GDM1 (cell line): Measurements from ENCODE around the gene XPO5.
A peak's percentile ranks its signal among the peaks of the same experiment; 100 is the strongest.

Experiments used
- DNase-seq: peaks from one replicate; lab custom pipeline; 2025; lab: John Stamatoyannopoulos, UW

XPO5 gene

GRCh38 chr6:43497689-43498088 lies 78.1 kb downstream of the XPO5 start:
- no peak for DNase-seq

GRCh38 chr6:43497129-43497396 lies 78.8 kb downstream of the XPO5 start:
- DNase-seq, result no peak

GRCh38 chr6:43496370-43497128 lies 79.3 kb downstream of the XPO5 start:
- DNase-seq, result no peak

- DNase-seq, result no peak
These were observed 80.4 kb downstream of the XPO5 start for GRCh38 chr6:43495409-43495941.

- DNase-seq, result no peak
These were observed 81.1 kb downstream of the XPO5 start for GRCh38 chr6:43494766-43495165.

GRCh38 chr6:43494321-43494720 lies 81.5 kb downstream of the XPO5 start:
- no peak for DNase-seq

- no peak for DNase-seq
These were observed 82.0 kb downstream of the XPO5 start for GRCh38 chr6:43493833-43494232.

- DNase-seq, result no peak
These were observed 82.6 kb downstream of the XPO5 start for GRCh38 chr6:43493230-43493629.

- DNase-seq, result no peak
These were observed 83.2 kb downstream of the XPO5 start for GRCh38 chr6:43492673-43493072.

GRCh38 chr6:43491750-43492661 lies 83.8 kb downstream of the XPO5 start:
- no peak for DNase-seq

GRCh38 chr6:43490523-43490939 lies 85.3 kb downstream of the XPO5 start:
- no peak for DNase-seq

GRCh38 chr6:43489277-43490072 lies 86.4 kb downstream of the XPO5 start:
- DNase-seq, result no peak

GRCh38 chr6:43488667-43489276 lies 87.1 kb downstream of the XPO5 start:
- no peak for DNase-seq

- no peak for DNase-seq
These were observed 94.1 kb downstream of the XPO5 start for GRCh38 chr6:43481591-43482236.

GRCh38 chr6:43481075-43481474 lies 94.8 kb downstream of the XPO5 start:
- no peak for DNase-seq

- DNase-seq, result no peak
These were observed 97.8 kb downstream of the XPO5 start for GRCh38 chr6:43478008-43478372.

GRCh38 chr6:43477235-43478007 lies 98.4 kb downstream of the XPO5 start, which contains the start of gene TJAP1:
Gene TJAP1, plus strand, starts transcription at chr6:43477570. Its CDS starts 21,432 bp downstream, at chr6:43499002.
- peak; percentile 71 for DNase-seq

- DNase-seq, result no peak
These were observed 99.1 kb downstream of the XPO5 start for GRCh38 chr6:43476746-43477145.

- no peak for DNase-seq
These were observed 100.3 kb downstream of the XPO5 start for GRCh38 chr6:43475516-43475915.

- DNase-seq, result no peak
These were observed 103.3 kb downstream of the XPO5 start for GRCh38 chr6:43472515-43472914.
